Kidney epithelial cell (primary cell): ENCODE results near the gene MUC5B. TPM values are rescaled to one million over a fixed set of nuclear protein-coding genes. Genes with fewer than 3 reads are reported as not detected.

Experiments used
- DNase-seq: peaks from one replicate; pipeline ENCODE4 v3.0.0-alpha.2; 2010; ENCODE audit warnings: low read depth
- H3K27me3 ChIP-seq: 2 replicates; pipeline ENCODE4 v1.6.0; 2011; ENCODE audit warnings: low read length; ENCODE audit not compliant: control insufficient read depth, insufficient read depth
- H3K36me3 ChIP-seq: 2 replicates; pipeline ENCODE4 v1.5.1; 2011; ENCODE audit warnings: low read length; ENCODE audit not compliant: control insufficient read depth, insufficient read depth
- H3K4me3 ChIP-seq: 2 replicates; pipeline ENCODE4 v1.5.1; 2011; ENCODE audit warnings: low read depth, mild to moderate bottlenecking, control low read depth, low read length
- total RNA-seq: library from RNA; depleted of rRNA; stranded (reverse); fragments of >200 nt; gene quantifications from 2 replicates; pipeline ENCODE4 v1.2.3, GENCODE V29; 2015
- TF ChIP-seq, protein P1 (sequence below): IDR thresholded peaks from 2 replicates; pipeline ENCODE4 v1.5.1; 2011; ENCODE audit warnings: mild to moderate bottlenecking, moderate library complexity, low read length, control low read depth, inconsistent platforms; ENCODE audit not compliant: insufficient read depth, poor library complexity, severe bottlenecking

MUC5B gene
- total RNA-seq, 1 donor from 2014 or later, result not detected

DNA sequence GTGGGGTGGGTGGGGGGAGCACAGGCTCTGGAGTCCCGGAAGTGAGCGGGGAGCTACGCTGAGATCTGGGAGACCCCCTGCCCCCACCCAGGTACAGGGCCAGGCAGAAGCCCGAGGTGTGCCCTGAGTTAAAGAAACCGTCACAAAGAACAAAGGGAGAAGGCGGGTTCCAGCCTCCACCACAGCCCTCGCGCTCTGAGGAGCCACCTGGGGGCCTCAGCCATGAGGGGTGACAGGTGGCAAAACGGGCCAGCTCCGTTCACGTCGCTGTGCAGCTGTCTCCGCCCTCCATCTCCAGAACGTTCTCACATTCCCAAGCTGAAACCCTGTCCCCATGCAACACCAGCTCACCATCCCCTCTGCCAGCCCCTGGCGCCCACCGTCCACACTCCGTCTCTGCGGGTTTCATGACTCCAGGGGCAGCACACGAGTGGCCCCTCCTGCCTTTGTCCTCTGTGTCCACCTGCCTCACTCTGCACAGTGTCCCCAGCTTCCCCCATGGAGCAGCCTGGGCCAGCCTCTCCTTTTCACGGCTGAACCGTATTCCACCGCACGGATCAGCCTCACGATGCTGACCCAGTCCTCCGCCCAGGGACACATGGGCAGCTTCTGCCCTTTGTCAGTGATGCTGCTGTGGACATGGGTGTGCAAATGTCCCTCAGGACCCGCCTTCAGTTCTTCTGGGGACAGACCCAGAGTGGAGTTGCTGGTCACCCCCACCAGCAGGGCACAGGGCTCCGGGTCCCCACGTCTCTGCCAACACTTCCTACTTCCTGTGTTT, 1.7 kb upstream of the MUC5B start:
- TF ChIP-seq, protein P1, sequence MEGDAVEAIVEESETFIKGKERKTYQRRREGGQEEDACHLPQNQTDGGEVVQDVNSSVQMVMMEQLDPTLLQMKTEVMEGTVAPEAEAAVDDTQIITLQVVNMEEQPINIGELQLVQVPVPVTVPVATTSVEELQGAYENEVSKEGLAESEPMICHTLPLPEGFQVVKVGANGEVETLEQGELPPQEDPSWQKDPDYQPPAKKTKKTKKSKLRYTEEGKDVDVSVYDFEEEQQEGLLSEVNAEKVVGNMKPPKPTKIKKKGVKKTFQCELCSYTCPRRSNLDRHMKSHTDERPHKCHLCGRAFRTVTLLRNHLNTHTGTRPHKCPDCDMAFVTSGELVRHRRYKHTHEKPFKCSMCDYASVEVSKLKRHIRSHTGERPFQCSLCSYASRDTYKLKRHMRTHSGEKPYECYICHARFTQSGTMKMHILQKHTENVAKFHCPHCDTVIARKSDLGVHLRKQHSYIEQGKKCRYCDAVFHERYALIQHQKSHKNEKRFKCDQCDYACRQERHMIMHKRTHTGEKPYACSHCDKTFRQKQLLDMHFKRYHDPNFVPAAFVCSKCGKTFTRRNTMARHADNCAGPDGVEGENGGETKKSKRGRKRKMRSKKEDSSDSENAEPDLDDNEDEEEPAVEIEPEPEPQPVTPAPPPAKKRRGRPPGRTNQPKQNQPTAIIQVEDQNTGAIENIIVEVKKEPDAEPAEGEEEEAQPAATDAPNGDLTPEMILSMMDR, result no peak
- no peaks in the 10 kb centered on the region for H3K36me3 ChIP-seq
- H3K4me3 ChIP-seq, result no peak overlapping the region
- H3K27me3 ChIP-seq, result peaks cover 7% of the 10 kb centered on the region
- no peak for DNase-seq

- H3K27me3 ChIP-seq, result peaks cover 7% of the 10 kb centered on the region
- no peaks in the 10 kb centered on the region for H3K36me3 ChIP-seq
- DNase-seq, result no peak
- TF ChIP-seq, protein P1, result no peak
- no peak overlapping the region for H3K4me3 ChIP-seq
Observed at GRCh38 chr11:1221848-1222311, 986 bp upstream of the MUC5B start.

DNA sequence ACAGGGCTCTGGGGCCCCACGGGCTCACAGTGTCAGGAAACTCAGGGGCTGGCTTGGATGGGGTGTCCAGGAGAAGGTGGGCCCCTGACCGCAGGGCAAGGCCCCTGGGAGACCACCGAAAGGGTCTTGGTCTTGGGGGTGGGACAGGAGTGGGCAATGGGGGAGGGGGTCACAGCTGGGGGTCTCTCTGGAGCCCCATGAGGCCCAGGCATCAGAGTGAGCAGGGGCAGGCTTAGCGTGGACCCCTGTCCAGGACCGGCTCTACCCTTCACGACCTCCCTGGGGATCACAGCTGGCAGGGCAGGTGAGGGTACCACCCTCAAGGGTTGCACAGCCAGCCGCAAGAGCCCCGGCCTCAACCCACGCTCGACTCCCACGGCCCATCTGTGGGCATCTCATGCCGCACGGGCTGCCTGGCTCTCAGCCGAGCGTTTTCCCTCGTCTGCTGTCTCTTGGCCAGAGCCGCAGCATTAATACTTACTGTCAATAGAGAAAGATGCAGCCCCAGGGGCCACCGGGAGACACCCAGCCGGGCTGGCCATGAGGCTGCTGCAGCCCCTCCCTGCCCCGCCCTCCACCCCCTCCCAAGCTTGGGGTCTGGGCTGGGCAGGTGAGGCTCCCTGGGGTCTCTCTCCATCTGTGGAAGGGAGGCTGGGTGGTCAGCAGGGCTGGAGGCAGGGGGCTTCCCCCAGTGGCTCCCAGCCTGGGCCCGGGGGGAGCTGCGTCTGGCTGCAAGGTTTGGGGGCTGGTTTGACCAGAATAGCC, 662 bp downstream of the MUC5B start:
- Histone ChIP-seq H3K27me3 (peaks cover 7% of the 10 kb centered on the region), H3K36me3 (no peaks in the 10 kb centered on the region), H3K4me3 (no peak overlapping the region)
- no peak for DNase-seq
- TF ChIP-seq, protein P1, result no peak

DNA sequence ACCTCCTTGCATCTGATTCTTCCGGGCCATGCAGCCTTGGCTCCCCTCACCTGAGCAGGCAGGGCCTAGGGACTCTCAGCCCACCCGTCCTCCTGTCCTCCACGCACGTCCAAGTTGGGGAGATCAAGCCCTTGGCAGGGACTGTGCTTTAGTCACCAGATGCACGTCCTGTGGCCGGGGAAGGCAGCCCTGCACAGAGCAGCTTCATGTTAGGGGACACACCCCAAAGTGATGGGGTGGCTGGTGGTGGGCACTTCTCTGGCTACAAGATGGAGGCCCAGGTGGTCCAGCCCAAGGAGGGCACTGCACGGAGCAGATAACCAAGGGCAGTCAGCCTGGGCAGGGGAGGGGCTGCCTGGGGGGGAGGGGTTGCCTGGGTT, 1.2 kb downstream of the MUC5B start:
- no peak for DNase-seq
- TF ChIP-seq, protein P1, result no peak
- Histone ChIP-seq H3K36me3 (no peaks in the 10 kb centered on the region), H3K4me3 (no peak overlapping the region), H3K27me3 (peaks cover 7% of the 10 kb centered on the region)

- Histone ChIP-seq H3K4me3 (no peak overlapping the region), H3K27me3 (peaks cover 7% of the 10 kb centered on the region), H3K36me3 (no peaks in the 10 kb centered on the region)
- TF ChIP-seq, protein P1, result no peak
- DNase-seq, result no peak
Observed at GRCh38 chr11:1224491-1225385, 1.9 kb downstream of the MUC5B start.
